NCI-H82 treated with DMSO at 0.1 percent for 48 hours (cell line): ENCODE results near the gene PTPRD.
"Not testable (repeated sequence)": the region's sequence is repeated elsewhere in the genome, so short reads cannot be mapped to it uniquely, and the experiment has no call there.

ENCODE experiments used
- DNase-seq: peaks from one replicate; lab custom pipeline; 2025; ENCODE audit not compliant: unreplicated experiment; lab: John Stamatoyannopoulos, UW

Gene PTPRD

GRCh38 chr9:8958358-8958757 is 1654.4 kb downstream of the PTPRD start:
- DNase-seq: no peak

DNA sequence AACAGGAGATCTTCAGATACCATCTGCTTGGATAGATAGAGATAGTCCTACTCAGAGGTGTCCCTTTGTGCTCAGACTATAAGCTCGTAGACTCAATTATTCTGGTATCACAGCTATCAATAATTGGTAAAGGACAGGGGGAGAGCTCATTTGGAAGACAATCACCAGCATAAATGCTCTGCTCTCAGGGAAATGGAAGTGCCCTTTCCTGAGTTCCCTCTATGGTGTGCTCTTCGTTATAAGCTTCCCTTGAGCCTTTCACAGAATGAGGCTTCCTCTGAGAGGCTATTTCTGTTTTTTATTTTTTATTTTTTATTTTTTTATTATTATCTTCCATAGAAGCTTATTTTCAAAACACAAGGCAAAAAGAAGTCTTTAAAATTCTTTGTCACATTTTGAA is 1657.5 kb downstream of the PTPRD start:
- DNase-seq: no peak

- DNase-seq: no peak
These were observed 1666.3 kb downstream of the PTPRD start for GRCh38 chr9:8946461-8946860.

- no peak for DNase-seq
These were observed 1669.4 kb downstream of the PTPRD start for GRCh38 chr9:8943392-8943791.

GRCh38 chr9:8940650-8941049 is 1672.2 kb downstream of the PTPRD start:
- no peak for DNase-seq

DNA sequence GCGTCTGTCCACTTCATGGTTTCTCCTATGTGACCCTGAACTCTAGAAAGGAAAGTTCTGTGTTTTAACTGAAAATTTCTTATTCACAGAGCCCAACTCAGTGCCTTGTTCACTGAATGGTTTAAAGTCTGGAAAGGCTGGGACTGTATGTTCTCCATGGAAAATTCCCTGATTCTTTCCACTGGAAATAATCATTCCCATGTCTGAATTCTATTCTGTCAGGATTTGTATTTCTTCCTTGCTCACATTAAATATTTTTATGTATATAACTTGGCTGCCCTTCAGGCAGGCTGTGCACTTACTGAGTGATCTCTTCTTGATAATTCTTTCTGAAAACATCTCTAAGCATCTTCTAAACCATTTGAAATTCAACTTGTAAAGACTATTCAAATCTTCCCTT is 1686.3 kb downstream of the PTPRD start:
- no peak for DNase-seq

DNA sequence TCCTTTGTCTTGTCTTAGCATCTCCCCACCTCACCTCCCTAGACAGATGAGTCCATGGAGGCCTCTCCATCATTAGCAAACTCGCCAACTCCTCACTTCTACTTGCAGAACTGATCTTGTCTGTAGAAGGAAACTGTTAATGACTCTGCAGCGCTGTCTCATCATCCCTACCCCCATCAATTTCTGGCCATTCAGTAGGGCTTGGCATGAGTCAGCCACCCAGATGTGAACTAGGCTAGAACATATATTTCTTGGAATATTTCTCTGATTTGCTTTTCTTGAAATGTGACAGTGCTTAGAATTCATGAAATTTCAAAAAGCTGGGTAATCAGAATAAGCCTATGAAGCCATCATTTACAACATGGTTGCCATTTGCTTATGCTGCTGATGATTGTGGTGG is 1688.2 kb downstream of the PTPRD start:
- no peak for DNase-seq

DNA sequence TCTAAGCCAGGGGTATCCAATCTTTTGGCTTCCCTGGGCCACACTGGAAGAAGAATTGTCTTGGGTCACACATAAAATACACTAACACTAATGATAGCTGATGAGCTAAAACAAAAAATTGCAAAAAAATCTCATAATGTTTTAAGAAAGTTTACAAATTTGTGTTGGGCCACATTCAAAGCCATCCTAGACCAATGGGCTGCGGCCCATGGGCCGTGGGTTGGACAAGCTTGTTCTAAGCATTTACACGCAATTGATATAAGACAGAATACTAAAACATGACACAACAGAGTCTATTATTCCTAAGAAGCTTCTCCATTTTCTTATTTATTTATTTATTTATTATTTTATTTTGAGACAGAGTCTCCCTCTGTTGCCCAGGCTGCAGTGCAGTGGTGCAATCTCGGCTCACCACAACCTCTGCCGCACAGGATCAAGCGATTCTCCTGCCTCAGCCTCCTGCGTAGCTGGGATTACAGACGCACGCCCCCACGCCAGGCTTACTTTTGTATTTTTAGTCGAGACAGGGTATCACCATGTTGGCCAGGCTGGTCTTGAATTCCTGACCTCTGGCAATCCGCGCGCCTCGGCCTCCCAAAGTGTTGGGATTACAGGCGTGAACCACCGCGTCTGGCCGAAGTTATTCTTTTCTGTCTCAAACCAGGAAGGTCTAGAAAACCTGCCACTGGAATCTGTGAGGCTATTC is 1692.2 kb downstream of the PTPRD start:
- not testable (repeated sequence) for DNase-seq

- no peak for DNase-seq
These were observed 1694.7 kb downstream of the PTPRD start for GRCh38 chr9:8917956-8918739.

- no peak for DNase-seq
These were observed 1696.0 kb downstream of the PTPRD start for GRCh38 chr9:8916771-8917170.

GRCh38 chr9:8907868-8908267 is 1704.9 kb downstream of the PTPRD start:
- no peak for DNase-seq

DNA sequence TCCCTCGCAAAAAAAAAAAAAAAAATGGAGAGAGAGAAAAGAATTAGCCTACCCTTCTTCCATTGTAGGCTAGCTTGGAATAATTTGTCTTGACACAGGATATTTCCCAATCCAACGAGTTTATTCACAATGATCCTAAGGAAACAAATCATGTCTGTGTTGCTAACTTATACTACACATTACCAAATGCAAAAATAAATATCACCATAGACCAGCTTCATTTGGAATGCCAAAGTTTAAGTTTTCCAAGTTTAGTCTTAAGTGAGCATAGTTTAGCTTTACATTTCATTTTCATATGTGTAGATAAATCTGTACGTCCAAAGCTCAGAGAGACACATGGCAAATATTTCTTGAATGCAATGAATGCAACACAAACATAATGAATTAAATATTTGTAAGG is 1707.1 kb downstream of the PTPRD start:
- DNase-seq: no peak

GRCh38 chr9:8904771-8905515 is 1707.9 kb downstream of the PTPRD start:
- DNase-seq: no peak

- no peak for DNase-seq
These were observed 1709.7 kb downstream of the PTPRD start for GRCh38 chr9:8903077-8903476.

- DNase-seq: no peak
These were observed 1711.7 kb downstream of the PTPRD start for GRCh38 chr9:8901146-8901545.

- no peak for DNase-seq
These were observed 1713.3 kb downstream of the PTPRD start for GRCh38 chr9:8899511-8899910.

- peak; percentile 63 for DNase-seq
These were observed 1717.0 kb downstream of the PTPRD start for GRCh38 chr9:8895861-8896224.

DNA sequence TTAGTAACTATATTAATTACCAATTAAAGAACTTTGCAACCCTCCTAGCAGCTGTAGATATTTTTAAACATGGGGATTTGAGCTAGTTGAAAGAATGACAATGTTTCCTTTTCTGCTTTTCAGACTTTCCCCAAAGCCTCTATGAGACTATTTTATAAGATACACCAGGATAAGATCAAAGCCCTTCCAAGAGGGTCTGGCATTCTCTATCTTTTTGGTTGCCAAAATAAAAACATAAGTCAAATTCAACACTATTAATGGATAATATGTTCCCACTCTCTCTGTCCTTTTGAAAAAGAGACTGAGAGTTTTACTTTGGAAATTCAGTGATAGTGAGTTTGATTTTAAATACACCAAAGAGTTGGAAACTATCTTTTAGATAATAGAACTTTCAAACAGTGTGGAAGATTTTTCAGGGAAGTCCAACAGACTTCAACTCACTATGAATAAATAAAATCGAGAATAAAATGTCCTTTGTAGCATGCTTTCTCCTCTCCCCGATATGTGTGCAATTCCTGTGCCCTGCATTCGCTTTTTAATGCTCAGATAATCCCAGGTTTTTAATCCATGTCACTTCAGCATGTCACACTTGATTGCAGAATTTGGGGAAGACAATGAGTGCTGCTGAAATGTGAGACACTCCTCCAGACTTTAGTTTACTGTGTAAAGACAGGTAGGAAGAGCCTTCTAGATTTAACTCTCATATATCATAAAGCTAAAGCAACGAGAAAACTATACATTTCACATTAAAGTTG is 1717.5 kb downstream of the PTPRD start:
- peak; percentile 63 for DNase-seq

GRCh38 chr9:8890695-8891094 is 1722.1 kb downstream of the PTPRD start:
- DNase-seq: no peak

GRCh38 chr9:8889100-8889499 is 1723.7 kb downstream of the PTPRD start:
- DNase-seq: no peak

- DNase-seq: no peak
These were observed 1724.2 kb downstream of the PTPRD start for GRCh38 chr9:8888591-8888990.
